HEK293 (cell line): Measurements from ENCODE around the gene WDR86.

Source experiments
- CTCF ChIA-PET: fragments of 350-600 bp; formaldehyde crosslinking; extraction: SDS; loops from one replicate; lab custom pipeline; 2021; ENCODE audit warnings: antibody characterized with exemption; lab: Yijun Ruan, JAX
- POLR2A ChIA-PET: fragments of 300-600 bp; formaldehyde crosslinking; extraction: SDS; loops from one replicate; lab custom pipeline; 2020; ENCODE audit warnings: antibody characterized with exemption, inconsistent platforms; lab: Yijun Ruan, JAX
- H3K27ac ChIP-seq: fragments of 200-500 bp; sonication (Bioruptor generic); 2 replicates; pipeline ENCODE4 v1.5.1; 2014; ENCODE audit warnings: low read depth, low read length, control low read depth, inconsistent platforms; ENCODE audit errors: extremely low read depth
- H3K36me3 ChIP-seq, 2 experiments: fragments of 200-500 bp in 1 of 2; sonication (Bioruptor generic) in 1 of 2; 1 replicate in 1 of 2; 2 replicates in 1 of 2; pipeline ENCODE4 v1.5.1; 2014 to 2017; ENCODE audit warnings: inconsistent platforms in 2 of 2, low read length in 2 of 2; ENCODE audit not compliant: control insufficient read depth in 2 of 2, insufficient read depth in 1 of 2
- H3K4me1 ChIP-seq: fragments of 200-500 bp; sonication (Bioruptor generic); 2 replicates; pipeline ENCODE4 v1.5.1; 2014; ENCODE audit warnings: mild to moderate bottlenecking, low read length, inconsistent platforms; ENCODE audit not compliant: control insufficient read depth, insufficient read depth
- H3K4me3 ChIP-seq: 2 replicates; pipeline ENCODE4 v1.5.1; 2011; ENCODE audit warnings: low read depth, mild to moderate bottlenecking, control low read depth, low read length, moderate library complexity
- H3K9me3 ChIP-seq: fragments of 200-500 bp; sonication (Bioruptor generic); 2 replicates; pipeline ENCODE4 v1.5.1; 2014; ENCODE audit warnings: low read depth, low read length, inconsistent platforms; ENCODE audit not compliant: control insufficient read depth, insufficient read depth
- GLIS1 ChIP-seq: fragments of 450-650 bp; formaldehyde crosslinking; IDR thresholded peaks from 2 replicates; pipeline ENCODE4 v1.5.1; 2016; ENCODE audit warnings: missing biosample characterization, missing genetic modification characterization
- INSM2 ChIP-seq: fragments of 450-650 bp; formaldehyde crosslinking; IDR thresholded peaks from 2 replicates; pipeline ENCODE4 v1.5.1; 2016; ENCODE audit warnings: missing biosample characterization, missing genetic modification characterization
- MYNN ChIP-seq: fragments of 450-650 bp; formaldehyde crosslinking; IDR thresholded peaks from 2 replicates; pipeline ENCODE4 v1.5.1; 2016; ENCODE audit warnings: missing biosample characterization, missing genetic modification characterization, borderline replicate concordance
- PRDM10 ChIP-seq: fragments of 450-650 bp; formaldehyde crosslinking; IDR thresholded peaks from 2 replicates; pipeline ENCODE4 v1.5.1; 2016; ENCODE audit warnings: missing biosample characterization, missing genetic modification characterization
- SCRT2 ChIP-seq: fragments of 450-650 bp; formaldehyde crosslinking; IDR thresholded peaks from 2 replicates; pipeline ENCODE4 v1.5.1; 2016; ENCODE audit warnings: missing biosample characterization, missing genetic modification characterization
- WT1 ChIP-seq: fragments of 450-650 bp; formaldehyde crosslinking; IDR thresholded peaks from 2 replicates; pipeline ENCODE4 v1.5.1; 2016; ENCODE audit warnings: missing biosample characterization, missing genetic modification characterization
- ZBTB44 ChIP-seq: fragments of 450-650 bp; IDR thresholded peaks from 2 replicates; pipeline ENCODE4 v1.5.1; 2018; ENCODE audit warnings: missing biosample characterization, mild to moderate bottlenecking, missing genetic modification characterization
- ZBTB6 ChIP-seq: fragments of 450-650 bp; formaldehyde crosslinking; IDR thresholded peaks from 2 replicates; pipeline ENCODE4 v1.5.1; 2017; ENCODE audit warnings: missing biosample characterization, missing genetic modification characterization
- ZEB2 ChIP-seq: fragments of 450-650 bp; formaldehyde crosslinking; IDR thresholded peaks from 2 replicates; pipeline ENCODE4 v1.5.1; 2016; ENCODE audit warnings: missing biosample characterization, missing genetic modification characterization
- ZNF239 ChIP-seq: fragments of 450-650 bp; formaldehyde crosslinking; IDR thresholded peaks from 2 replicates; pipeline ENCODE4 v1.5.1; 2016; ENCODE audit warnings: missing biosample characterization, missing genetic modification characterization
- ZNF26 ChIP-seq: fragments of 450-650 bp; formaldehyde crosslinking; IDR thresholded peaks from 2 replicates; pipeline ENCODE4 v1.5.1; 2016; ENCODE audit warnings: missing biosample characterization, missing genetic modification characterization
- ZNF324 ChIP-seq: fragments of 450-650 bp; formaldehyde crosslinking; IDR thresholded peaks from 2 replicates; pipeline ENCODE4 v1.5.1; 2016; ENCODE audit warnings: missing biosample characterization, missing genetic modification characterization
- ZNF600 ChIP-seq: fragments of 450-650 bp; formaldehyde crosslinking; IDR thresholded peaks from 2 replicates; pipeline ENCODE4 v1.5.1; 2016; ENCODE audit warnings: missing biosample characterization, missing genetic modification characterization
- TF ChIP-seq, protein P1 (sequence below): fragments of 450-650 bp; formaldehyde crosslinking; IDR thresholded peaks from 2 replicates; pipeline ENCODE4 v1.5.1; 2016; ENCODE audit warnings: missing biosample characterization, missing genetic modification characterization, borderline replicate concordance
- TF ChIP-seq, protein P2 (sequence below): fragments of 450-650 bp; formaldehyde crosslinking; IDR thresholded peaks from 2 replicates; pipeline ENCODE4 v1.5.1; 2016; ENCODE audit warnings: missing biosample characterization, missing genetic modification characterization
- TF ChIP-seq, protein P3 (sequence below): IDR thresholded peaks from 2 replicates; pipeline ENCODE4 v1.6.1; 2011; ENCODE audit warnings: mild to moderate bottlenecking, low read depth, low read length, borderline replicate concordance

The WDR86 gene

DNA sequence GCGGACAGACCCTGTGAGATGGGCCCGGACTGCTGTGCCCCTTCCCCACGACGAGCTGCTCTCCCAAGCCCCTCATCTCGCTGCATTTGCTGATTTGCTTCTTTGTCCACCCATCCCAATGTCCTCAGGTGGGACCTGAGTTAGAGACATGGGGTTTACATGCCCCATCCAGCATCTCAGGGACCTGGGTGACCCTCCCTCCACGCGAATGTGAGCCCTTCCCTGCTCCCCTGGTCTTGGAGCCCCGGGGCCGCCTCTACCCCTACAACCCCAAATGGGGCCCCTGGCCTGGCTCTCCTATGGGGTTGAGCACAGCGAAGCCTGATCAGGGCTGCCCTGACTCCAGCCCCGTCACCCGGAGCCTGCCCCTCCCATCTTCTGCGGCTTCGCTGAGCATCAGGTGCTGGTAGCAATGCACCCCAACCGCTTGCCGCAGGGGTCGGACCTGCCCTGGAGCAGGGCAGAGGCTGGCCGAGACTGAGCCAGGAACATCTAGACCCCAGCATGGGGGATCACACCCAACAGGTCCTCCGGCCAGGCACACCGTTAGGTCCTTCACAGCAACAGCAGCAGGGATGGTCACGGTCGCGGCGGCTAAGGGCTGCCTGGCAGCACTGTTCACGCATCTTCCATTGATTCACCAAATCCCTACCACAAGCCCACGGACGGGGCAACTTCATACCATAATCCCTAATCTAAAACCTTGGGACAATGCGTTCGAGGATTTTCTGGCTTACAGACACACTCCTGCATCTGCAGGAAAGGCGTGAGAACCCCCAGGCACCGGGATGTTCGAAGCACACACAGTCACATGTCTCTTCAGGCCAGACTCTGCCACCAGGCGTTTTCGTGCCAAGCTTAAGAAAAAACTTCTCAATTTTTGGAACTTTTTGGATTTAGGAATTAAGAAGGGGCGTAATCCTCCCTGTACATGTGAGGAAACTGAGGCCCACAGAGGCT, 15.5 kb downstream of the WDR86 start:
- POLR2A ChIA-PET: no interaction called here
- peak; percentile 67 for TF ChIP-seq SCRT2 (tag by site-specific recombination)
- no peak for TF ChIP-seq ZBTB6 (tag by site-specific recombination)
- TF ChIP-seq, all 188 proteins: peak for 1
- CTCF ChIA-PET: interaction anchor here (0.8 kb wide), 1 partner anchor 26 kb away, joined by 6 read pairs; no protein-coding TSS in a partner anchor

GRCh38 chr7:151393031-151393977, 16.5 kb downstream of the WDR86 start:
- CTCF ChIA-PET: no interaction called here
- Histone ChIP-seq H3K4me3 (no peak overlapping the region), H3K9me3 (no peaks in the 10 kb centered on the region), H3K27ac (no peak overlapping the region), H3K4me1 (no peaks in the 10 kb centered on the region), H3K36me3 (no peaks in the 10 kb centered on the region)
- POLR2A ChIA-PET: no interaction called here
- TF ChIP-seq ZNF324 (no peak), WT1 (tag by site-specific recombination) (0 out of 2 replicates have a peak, but pooled peaks have one; percentile 21), ZBTB44 (tag by site-specific recombination) (no peak), MYNN (tag by site-specific recombination) (no peak), ZEB2 (no peak), PRDM10 (no peak), ZNF239 (tag by site-specific recombination) (no peak), GLIS1 (tag by site-specific recombination) (peak; percentile 48), ZNF26 (tag by site-specific recombination) (no peak), INSM2 (tag by site-specific recombination) (no peak), ZNF600 (tag by site-specific recombination) (no peak)
- TF ChIP-seq, protein P1, sequence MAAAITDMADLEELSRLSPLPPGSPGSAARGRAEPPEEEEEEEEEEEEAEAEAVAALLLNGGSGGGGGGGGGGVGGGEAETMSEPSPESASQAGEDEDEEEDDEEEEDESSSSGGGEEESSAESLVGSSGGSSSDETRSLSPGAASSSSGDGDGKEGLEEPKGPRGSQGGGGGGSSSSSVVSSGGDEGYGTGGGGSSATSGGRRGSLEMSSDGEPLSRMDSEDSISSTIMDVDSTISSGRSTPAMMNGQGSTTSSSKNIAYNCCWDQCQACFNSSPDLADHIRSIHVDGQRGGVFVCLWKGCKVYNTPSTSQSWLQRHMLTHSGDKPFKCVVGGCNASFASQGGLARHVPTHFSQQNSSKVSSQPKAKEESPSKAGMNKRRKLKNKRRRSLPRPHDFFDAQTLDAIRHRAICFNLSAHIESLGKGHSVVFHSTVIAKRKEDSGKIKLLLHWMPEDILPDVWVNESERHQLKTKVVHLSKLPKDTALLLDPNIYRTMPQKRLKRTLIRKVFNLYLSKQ: no peak
- TF ChIP-seq, protein P2, sequence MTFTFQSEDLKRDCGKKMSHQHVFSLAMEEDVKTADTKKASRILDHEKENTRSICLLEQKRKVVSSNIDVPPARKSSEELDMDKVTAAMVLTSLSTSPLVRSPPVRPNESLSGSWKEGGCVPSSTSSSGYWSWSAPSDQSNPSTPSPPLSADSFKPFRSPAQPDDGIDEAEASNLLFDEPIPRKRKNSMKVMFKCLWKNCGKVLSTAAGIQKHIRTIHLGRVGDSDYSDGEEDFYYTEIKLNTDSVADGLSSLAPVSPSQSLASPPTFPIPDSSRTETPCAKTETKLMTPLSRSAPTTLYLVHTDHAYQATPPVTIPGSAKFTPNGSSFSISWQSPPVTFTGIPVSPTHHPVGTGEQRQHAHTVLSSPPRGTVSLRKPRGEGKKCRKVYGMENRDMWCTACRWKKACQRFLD (tag by site-specific recombination): no peak
- TF ChIP-seq, protein P3, sequence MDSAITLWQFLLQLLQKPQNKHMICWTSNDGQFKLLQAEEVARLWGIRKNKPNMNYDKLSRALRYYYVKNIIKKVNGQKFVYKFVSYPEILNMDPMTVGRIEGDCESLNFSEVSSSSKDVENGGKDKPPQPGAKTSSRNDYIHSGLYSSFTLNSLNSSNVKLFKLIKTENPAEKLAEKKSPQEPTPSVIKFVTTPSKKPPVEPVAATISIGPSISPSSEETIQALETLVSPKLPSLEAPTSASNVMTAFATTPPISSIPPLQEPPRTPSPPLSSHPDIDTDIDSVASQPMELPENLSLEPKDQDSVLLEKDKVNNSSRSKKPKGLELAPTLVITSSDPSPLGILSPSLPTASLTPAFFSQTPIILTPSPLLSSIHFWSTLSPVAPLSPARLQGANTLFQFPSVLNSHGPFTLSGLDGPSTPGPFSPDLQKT: no peak

More for the DNA sequence above, 15.5 kb downstream of the WDR86 start:
- no peak overlapping the region for H3K27ac ChIP-seq
- no peak overlapping the region for H3K4me3 ChIP-seq
- H3K4me1 ChIP-seq: no peaks in the 10 kb centered on the region
- no peaks in the 10 kb centered on the region for H3K36me3 ChIP-seq
- H3K9me3 ChIP-seq: no peaks in the 10 kb centered on the region
